Measurements from ENCODE around the gene BCL10. TPM values are rescaled to one million over a fixed set of nuclear protein-coding genes. Genes with fewer than 3 reads are reported as not detected.

The BCL10 gene
- total RNA-seq, 2 donors from 2014 or later: 80.7 to 167 TPM

DNA sequence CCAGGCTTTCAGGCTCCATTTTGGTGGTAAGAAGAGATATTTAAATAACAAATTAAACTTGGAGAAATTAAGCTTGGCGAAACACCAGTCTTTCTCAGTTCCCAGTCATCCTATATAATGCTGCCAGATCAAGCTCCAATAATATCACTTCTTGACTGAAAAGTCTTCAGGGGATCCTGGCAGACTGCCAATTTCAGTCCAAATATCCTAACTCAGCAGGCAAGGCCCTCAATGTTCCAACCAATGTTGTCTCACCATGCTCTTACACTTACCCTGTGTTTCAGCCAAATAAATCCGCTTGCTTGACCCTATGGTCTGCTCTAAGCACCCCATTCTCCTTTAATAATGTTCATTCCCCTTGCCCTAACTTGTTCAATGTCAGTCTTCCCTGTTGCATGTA lies 39.9 kb upstream of the BCL10 start:
- TF ChIP-seq, protein P1, sequence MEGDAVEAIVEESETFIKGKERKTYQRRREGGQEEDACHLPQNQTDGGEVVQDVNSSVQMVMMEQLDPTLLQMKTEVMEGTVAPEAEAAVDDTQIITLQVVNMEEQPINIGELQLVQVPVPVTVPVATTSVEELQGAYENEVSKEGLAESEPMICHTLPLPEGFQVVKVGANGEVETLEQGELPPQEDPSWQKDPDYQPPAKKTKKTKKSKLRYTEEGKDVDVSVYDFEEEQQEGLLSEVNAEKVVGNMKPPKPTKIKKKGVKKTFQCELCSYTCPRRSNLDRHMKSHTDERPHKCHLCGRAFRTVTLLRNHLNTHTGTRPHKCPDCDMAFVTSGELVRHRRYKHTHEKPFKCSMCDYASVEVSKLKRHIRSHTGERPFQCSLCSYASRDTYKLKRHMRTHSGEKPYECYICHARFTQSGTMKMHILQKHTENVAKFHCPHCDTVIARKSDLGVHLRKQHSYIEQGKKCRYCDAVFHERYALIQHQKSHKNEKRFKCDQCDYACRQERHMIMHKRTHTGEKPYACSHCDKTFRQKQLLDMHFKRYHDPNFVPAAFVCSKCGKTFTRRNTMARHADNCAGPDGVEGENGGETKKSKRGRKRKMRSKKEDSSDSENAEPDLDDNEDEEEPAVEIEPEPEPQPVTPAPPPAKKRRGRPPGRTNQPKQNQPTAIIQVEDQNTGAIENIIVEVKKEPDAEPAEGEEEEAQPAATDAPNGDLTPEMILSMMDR (IDR thresholded peaks at IDR 0.05): no peak
- no peak for DNase-seq
- H3K9ac ChIP-seq (ENCODE audit: low read depth in 2 of 2, low read length in 2 of 2): no peak overlapping the region
- H3K27me3 ChIP-seq: no peaks in the 10 kb centered on the region
- no peaks in the 10 kb centered on the region for H3K4me1 ChIP-seq
- no peak overlapping the region for H3K27ac ChIP-seq
- no peaks in the 10 kb centered on the region for H3K36me3 ChIP-seq
- no peaks in the 10 kb centered on the region for H3K9me3 ChIP-seq
- H3K4me3 ChIP-seq: no peak overlapping the region
- intact Hi-C loops (cut with DNase I): no loop called here

DNA sequence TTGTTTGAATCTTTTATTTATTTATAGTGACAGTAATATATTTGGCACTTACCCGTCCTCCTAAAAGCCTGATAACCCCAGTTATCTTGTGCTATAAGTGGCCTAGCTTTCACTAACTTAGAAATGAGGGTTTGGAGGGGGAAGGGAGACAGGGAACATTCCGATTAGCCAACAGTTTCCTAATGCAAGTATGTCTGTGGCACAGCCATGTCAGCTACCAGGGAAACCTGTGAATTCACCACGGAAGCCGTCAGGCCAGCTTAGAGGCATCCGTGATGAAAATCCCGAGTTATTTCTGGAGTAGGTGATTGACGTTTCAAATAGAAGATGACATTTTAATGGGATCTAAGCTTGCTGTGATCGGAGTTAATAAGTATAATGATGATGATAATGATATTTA lies 39.4 kb upstream of the BCL10 start:
- no peak for DNase-seq
- Histone ChIP-seq H3K9ac (ENCODE audit: low read depth in 2 of 2, low read length in 2 of 2) (no peak overlapping the region), H3K4me1 (no peaks in the 10 kb centered on the region), H3K4me3 (no peak overlapping the region), H3K27me3 (no peaks in the 10 kb centered on the region), H3K27ac (no peak overlapping the region), H3K36me3 (no peaks in the 10 kb centered on the region), H3K9me3 (no peaks in the 10 kb centered on the region)
- TF ChIP-seq, protein P1 (IDR thresholded peaks at IDR 0.05): no peak
- intact Hi-C loops (cut with DNase I): no loop called here

DNA sequence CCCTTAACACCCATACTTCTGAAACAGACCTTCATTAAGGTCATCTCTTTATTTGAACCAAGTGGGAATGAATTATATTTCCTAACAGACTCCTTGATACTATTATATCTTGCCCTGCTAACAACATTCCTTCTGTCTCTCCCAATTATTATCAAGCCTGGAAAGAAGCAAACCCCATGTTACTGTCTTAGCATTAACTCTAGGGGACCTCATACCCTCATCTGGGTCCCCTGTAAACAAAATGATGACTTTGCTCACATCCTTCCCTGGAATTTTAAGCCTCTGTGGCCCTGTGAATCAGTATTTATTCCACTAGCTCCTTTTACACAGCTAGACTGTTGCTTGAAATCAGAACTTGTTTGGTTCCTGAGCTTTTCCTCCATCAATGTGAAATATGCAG lies 38.3 kb upstream of the BCL10 start:
- intact Hi-C loops (cut with DNase I): no loop called here
- H3K4me3 ChIP-seq: no peak overlapping the region
- no peak for DNase-seq
- no peaks in the 10 kb centered on the region for H3K9me3 ChIP-seq
- H3K36me3 ChIP-seq: no peaks in the 10 kb centered on the region
- no peaks in the 10 kb centered on the region for H3K4me1 ChIP-seq
- H3K27me3 ChIP-seq: no peaks in the 10 kb centered on the region
- TF ChIP-seq, protein P1 (IDR thresholded peaks at IDR 0.05): no peak
- H3K9ac ChIP-seq (ENCODE audit: low read depth in 2 of 2, low read length in 2 of 2): no peak overlapping the region
- no peak overlapping the region for H3K27ac ChIP-seq

DNA sequence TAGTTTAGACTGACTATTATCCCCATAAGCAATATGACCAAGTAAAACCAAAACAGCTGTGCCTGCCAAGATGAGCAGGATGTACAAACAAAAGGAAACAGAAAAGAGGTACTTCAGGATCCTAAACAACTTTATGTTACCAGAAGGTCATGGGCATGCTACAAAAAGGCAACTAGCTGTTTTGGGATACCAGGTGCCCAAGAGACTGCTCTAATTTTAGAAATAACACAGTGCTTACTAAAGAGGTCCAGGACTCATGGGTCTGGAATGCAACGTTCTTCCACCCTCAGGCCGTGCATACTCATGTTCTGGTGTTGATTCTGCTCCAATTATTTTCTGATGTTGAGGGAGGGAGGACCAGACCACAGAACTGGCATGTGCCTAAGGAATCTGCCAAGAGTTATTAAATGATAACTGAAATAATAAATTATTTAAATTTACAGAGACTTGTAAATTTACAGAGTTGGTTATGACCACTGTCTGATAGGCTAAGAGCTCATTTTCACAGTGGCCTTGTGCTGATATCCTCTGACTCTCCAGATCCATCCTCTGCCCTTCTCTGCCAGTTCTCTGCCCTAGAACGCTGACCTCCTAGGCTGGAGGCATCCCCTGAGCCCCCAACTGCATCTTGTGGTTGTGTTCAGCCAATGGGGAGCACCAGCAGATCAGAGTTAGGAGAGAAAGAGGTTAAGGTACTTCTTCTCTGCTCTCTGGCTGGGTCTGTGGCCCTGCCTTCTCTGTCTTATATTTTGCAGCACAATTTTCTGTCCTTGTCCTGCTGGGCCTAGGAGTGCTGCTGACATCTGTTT lies 37.7 kb upstream of the BCL10 start:
- TF ChIP-seq, protein P1 (IDR thresholded peaks at IDR 0.05): no peak
- no peaks in the 10 kb centered on the region for H3K9me3 ChIP-seq
- intact Hi-C loops (cut with DNase I): no loop called here
- DNase-seq: no peak
- no peaks in the 10 kb centered on the region for H3K27me3 ChIP-seq
- H3K4me3 ChIP-seq: no peak overlapping the region
- H3K9ac ChIP-seq (ENCODE audit: low read depth in 2 of 2, low read length in 2 of 2): no peak overlapping the region
- H3K27ac ChIP-seq: no peak overlapping the region
- H3K4me1 ChIP-seq: no peaks in the 10 kb centered on the region
- no peaks in the 10 kb centered on the region for H3K36me3 ChIP-seq

DNA sequence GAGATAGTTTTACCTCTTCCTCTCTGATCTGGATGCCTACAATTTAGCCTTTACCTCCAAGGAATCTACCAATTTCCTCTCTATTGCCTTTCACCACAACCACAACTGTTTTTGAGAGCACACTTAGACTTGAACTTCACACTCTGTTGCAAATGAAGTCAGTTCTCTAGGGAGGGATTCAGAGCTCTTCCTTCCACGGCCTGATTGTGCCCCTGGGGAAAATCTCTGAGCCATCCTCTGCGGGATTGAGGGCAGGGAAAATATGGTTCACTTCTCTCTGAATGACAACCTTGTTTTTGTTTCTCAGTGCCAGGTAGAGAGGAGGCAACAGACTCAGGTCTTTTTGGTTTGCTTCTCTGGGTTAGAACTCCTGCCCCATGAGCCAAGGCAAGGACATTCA lies 35.4 kb upstream of the BCL10 start:
- TF ChIP-seq, protein P1 (IDR thresholded peaks at IDR 0.05): no peak
- Histone ChIP-seq H3K9me3 (no peaks in the 10 kb centered on the region), H3K4me1 (no peaks in the 10 kb centered on the region), H3K9ac (ENCODE audit: low read depth in 2 of 2, low read length in 2 of 2) (no peak overlapping the region), H3K36me3 (no peaks in the 10 kb centered on the region), H3K27ac (no peak overlapping the region), H3K4me3 (no peak overlapping the region), H3K27me3 (no peaks in the 10 kb centered on the region)
- intact Hi-C loops (cut with DNase I): no loop called here
- DNase-seq: no peak

Data from colonic mucosa (tissue), 4 donors.